BE2C (cell line): ENCODE data around the gene CD93.

ENCODE experiments used
- DNase-seq: peaks from one replicate; pipeline ENCODE4 v3.0.0-alpha.2; 2020
- H3K27me3 ChIP-seq: fragments of 250-450 bp; sonication (Bioruptor Pico); 2 replicates; pipeline ENCODE4 v1.5.1; 2020; ENCODE audit warnings: mild to moderate bottlenecking
- H3K36me3 ChIP-seq: fragments of 250-450 bp; sonication (Bioruptor Pico); 2 replicates; pipeline ENCODE4 v1.5.1; 2020; ENCODE audit warnings: mild to moderate bottlenecking
- H3K4me1 ChIP-seq: fragments of 250-450 bp; sonication (Bioruptor Pico); 2 replicates; pipeline ENCODE4 v1.5.1; 2020
- H3K4me3 ChIP-seq: 2 replicates; pipeline ENCODE4 v1.5.1; 2011; ENCODE audit warnings: low read depth, low read length
- H3K9me3 ChIP-seq: fragments of 250-450 bp; sonication (Bioruptor Pico); 2 replicates; pipeline ENCODE4 v1.5.1; 2020
- TF ChIP-seq, protein P1 (sequence below): IDR thresholded peaks from 2 replicates; pipeline ENCODE4 v1.5.1; 2012; ENCODE audit warnings: mild to moderate bottlenecking, low read depth, low read length

The CD93 gene

DNA sequence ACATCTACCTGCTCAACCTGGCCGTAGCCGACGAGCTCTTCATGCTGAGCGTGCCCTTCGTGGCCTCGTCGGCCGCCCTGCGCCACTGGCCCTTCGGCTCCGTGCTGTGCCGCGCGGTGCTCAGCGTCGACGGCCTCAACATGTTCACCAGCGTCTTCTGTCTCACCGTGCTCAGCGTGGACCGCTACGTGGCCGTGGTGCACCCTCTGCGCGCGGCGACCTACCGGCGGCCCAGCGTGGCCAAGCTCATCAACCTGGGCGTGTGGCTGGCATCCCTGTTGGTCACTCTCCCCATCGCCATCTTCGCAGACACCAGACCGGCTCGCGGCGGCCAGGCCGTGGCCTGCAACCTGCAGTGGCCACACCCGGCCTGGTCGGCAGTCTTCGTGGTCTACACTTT is 50.4 kb downstream of the CD93 start:
- DNase-seq, result no peak
- Histone ChIP-seq H3K4me1 (no peaks in the 10 kb centered on the region), H3K4me3 (no peak overlapping the region), H3K36me3 (no peaks in the 10 kb centered on the region), H3K9me3 (no peaks in the 10 kb centered on the region; the same call in 1 of the 2 replicates), H3K27me3 (no peaks in the 10 kb centered on the region)
- TF ChIP-seq, protein P1, sequence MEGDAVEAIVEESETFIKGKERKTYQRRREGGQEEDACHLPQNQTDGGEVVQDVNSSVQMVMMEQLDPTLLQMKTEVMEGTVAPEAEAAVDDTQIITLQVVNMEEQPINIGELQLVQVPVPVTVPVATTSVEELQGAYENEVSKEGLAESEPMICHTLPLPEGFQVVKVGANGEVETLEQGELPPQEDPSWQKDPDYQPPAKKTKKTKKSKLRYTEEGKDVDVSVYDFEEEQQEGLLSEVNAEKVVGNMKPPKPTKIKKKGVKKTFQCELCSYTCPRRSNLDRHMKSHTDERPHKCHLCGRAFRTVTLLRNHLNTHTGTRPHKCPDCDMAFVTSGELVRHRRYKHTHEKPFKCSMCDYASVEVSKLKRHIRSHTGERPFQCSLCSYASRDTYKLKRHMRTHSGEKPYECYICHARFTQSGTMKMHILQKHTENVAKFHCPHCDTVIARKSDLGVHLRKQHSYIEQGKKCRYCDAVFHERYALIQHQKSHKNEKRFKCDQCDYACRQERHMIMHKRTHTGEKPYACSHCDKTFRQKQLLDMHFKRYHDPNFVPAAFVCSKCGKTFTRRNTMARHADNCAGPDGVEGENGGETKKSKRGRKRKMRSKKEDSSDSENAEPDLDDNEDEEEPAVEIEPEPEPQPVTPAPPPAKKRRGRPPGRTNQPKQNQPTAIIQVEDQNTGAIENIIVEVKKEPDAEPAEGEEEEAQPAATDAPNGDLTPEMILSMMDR, result no peak

GRCh38 chr20:23034721-23035671 is 51.1 kb downstream of the CD93 start, which contains the start of gene SSTR4:
Gene SSTR4, plus strand, starts transcription at chr20:23035312. Its CDS starts 172 bp downstream, at chr20:23035484.
- Histone ChIP-seq H3K36me3 (no peaks in the 10 kb centered on the region), H3K9me3 (no peaks in the 10 kb centered on the region; the same call in 1 of the 2 replicates), H3K27me3 (no peaks in the 10 kb centered on the region), H3K4me3 (no peak within 1 kb of the TSS), H3K4me1 (no peaks in the 10 kb centered on the region)
- DNase-seq, result no peak
- TF ChIP-seq, protein P1, result no peak

- Histone ChIP-seq H3K4me3 (no peak overlapping the region), H3K36me3 (no peaks in the 10 kb centered on the region), H3K9me3 (no peaks in the 10 kb centered on the region; the same call in 1 of the 2 replicates), H3K4me1 (no peaks in the 10 kb centered on the region), H3K27me3 (no peaks in the 10 kb centered on the region)
- TF ChIP-seq, protein P1, result no peak
- DNase-seq, result no peak
Measured at GRCh38 chr20:23033918-23034317, 52.2 kb downstream of the CD93 start.

DNA sequence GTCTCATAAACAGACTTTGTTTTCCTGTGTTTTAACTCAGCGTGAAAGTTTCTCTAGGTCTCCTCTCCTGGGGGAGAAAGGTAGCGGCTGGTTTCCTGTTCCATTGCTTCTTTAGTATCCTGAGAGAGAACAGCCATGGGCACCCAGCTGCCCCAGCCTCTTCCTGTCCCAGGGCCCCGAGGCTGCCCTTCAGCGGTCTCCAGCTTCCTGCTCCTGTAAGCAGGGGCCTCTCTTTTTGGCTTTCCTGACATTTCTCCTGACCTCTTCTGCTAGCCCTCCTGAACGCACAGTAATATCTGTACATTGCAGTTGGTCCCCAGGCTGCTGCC is 53.4 kb downstream of the CD93 start:
- H3K36me3 ChIP-seq, result no peaks in the 10 kb centered on the region
- no peaks in the 10 kb centered on the region for H3K27me3 ChIP-seq
- H3K9me3 ChIP-seq, result no peaks in the 10 kb centered on the region; the same call in 1 of the 2 replicates
- H3K4me3 ChIP-seq, result no peak overlapping the region
- DNase-seq, result no peak
- H3K4me1 ChIP-seq, result no peaks in the 10 kb centered on the region
- TF ChIP-seq, protein P1, result no peak

DNA sequence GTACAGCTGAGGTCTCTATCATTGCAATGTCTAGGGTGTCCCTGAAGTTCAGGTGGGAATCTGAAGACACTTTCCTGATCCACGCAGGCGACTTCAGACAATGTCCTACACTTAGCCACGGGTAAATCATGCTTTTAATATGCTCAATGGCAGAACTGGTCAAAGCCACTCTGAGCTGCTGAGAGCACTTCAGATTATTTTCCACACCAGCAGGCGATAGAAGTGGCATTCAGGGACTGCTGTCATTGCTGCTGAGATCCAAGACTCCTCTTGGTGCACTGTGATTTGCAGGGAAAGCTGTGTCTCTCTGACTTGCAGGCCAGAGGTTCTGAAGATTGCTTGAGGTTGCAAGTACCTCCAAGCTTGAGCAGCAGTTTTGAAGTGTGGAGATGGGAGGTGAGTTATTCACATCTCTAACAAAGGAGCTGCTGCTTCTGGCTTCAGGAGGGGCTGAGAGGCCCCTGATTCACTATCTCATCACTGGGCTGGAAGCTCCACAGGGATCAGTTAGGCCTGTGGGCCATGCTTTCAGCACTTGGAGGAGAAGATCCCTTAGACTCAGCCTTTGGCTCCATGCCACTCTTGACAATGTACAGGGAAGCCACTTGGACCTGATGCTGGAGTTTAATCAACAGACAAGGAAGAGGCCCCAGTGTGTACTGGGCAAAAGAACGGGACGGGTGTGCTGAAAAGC is 53.9 kb downstream of the CD93 start:
- no peak for DNase-seq
- H3K9me3 ChIP-seq, result no peaks in the 10 kb centered on the region; the same call in 1 of the 2 replicates
- H3K4me1 ChIP-seq, result no peaks in the 10 kb centered on the region
- TF ChIP-seq, protein P1, result no peak
- H3K4me3 ChIP-seq, result no peak overlapping the region
- H3K36me3 ChIP-seq, result no peaks in the 10 kb centered on the region
- H3K27me3 ChIP-seq, result no peaks in the 10 kb centered on the region
